PFSK-1 (cell line): ENCODE measurements around the gene CTNNBL1.

Source experiments
- POLR2AphosphoS5 ChIP-seq: IDR thresholded peaks from 2 replicates; pipeline ENCODE4 v1.6.1; 2012; ENCODE audit warnings: low read depth, mild to moderate bottlenecking, control low read depth, low read length, moderate library complexity
- REST ChIP-seq, 2 experiments: IDR thresholded peaks; 2 replicates each; pipeline versions ENCODE4 v1.6.1 to v1.8.0; 2011 to 2012; ENCODE audit warnings: low read depth in 2 of 2, low read length in 2 of 2, control low read depth in 1 of 2, inconsistent platforms in 1 of 2, mild to moderate bottlenecking in 1 of 2, moderate library complexity in 1 of 2; ENCODE audit not compliant: insufficient read depth in 1 of 2

- TF ChIP-seq POLR2AphosphoS5: no peak
- no peak for TF ChIP-seq REST (IDR thresholded peaks at IDR 0.05; ENCODE audit: insufficient read depth in 1 of 2, low read depth in 2 of 2, low read length in 2 of 2)
These were observed 20.4 kb upstream of the CTNNBL1 start for GRCh38 chr20:37673444-37673843.
